Brain microvascular endothelial cell (primary cell): ENCODE measurements around the gene KIRREL1.

Source experiments
- DNase-seq: peaks from one replicate; pipeline ENCODE4 v3.0.0-alpha.2; 2020
- H3K27ac ChIP-seq: fragments of 250-450 bp; sonication (Bioruptor Pico); 2 replicates; pipeline ENCODE4 v1.5.1; 2020; ENCODE audit warnings: mild to moderate bottlenecking, moderate library complexity
- H3K27me3 ChIP-seq: fragments of 250-450 bp; sonication (Bioruptor Pico); replicated peaks from 2 replicates; pipeline ENCODE4 v1.5.1; 2020; ENCODE audit warnings: mild to moderate bottlenecking
- H3K36me3 ChIP-seq: fragments of 250-450 bp; sonication (Bioruptor Pico); replicated peaks from 2 replicates; pipeline ENCODE4 v1.5.1; 2020; ENCODE audit warnings: mild to moderate bottlenecking
- H3K4me3 ChIP-seq: 2 replicates; pipeline ENCODE4 v1.5.1; 2011; ENCODE audit warnings: low read depth, mild to moderate bottlenecking, control low read depth, low read length, moderate library complexity
- CTCF ChIP-seq: IDR thresholded peaks from 2 replicates; pipeline ENCODE4 v1.5.1; 2011; ENCODE audit warnings: low read depth, mild to moderate bottlenecking, moderate library complexity, low read length, control low read depth, inconsistent platforms; ENCODE audit errors: missing control alignments
- in situ Hi-C: cut with HindIII; loops from 2 replicates; pipeline ENCODE4 v1.10.0; 2017; ENCODE audit warnings: low sequenced_read_pairs, low pct_ligation_motif_present

KIRREL1 gene

GRCh38 chr1:158146739-158147138, 153.3 kb downstream of the KIRREL1 start:
- Histone ChIP-seq H3K4me3 (no peak overlapping the region), H3K27ac (no peak overlapping the region), H3K27me3 (no peaks in the 10 kb centered on the region), H3K36me3 (no peaks in the 10 kb centered on the region)
- no peak for DNase-seq
- in situ Hi-C loops: no loop called here
- TF ChIP-seq CTCF: no peak

- DNase-seq: no peak
- H3K27ac ChIP-seq: no peak overlapping the region
- H3K27me3 ChIP-seq: no peaks in the 10 kb centered on the region
- H3K36me3 ChIP-seq: no peaks in the 10 kb centered on the region
- in situ Hi-C loops: no loop called here
- no peak for TF ChIP-seq CTCF
- no peak overlapping the region for H3K4me3 ChIP-seq
These were observed 154.0 kb downstream of the KIRREL1 start for GRCh38 chr1:158147401-158147800.

GRCh38 chr1:158147869-158148268, 154.4 kb downstream of the KIRREL1 start:
- Histone ChIP-seq H3K27ac (no peak overlapping the region), H3K4me3 (no peak overlapping the region), H3K36me3 (no peaks in the 10 kb centered on the region), H3K27me3 (no peaks in the 10 kb centered on the region)
- no peak for DNase-seq
- in situ Hi-C loops: no loop called here
- no peak for TF ChIP-seq CTCF

DNA sequence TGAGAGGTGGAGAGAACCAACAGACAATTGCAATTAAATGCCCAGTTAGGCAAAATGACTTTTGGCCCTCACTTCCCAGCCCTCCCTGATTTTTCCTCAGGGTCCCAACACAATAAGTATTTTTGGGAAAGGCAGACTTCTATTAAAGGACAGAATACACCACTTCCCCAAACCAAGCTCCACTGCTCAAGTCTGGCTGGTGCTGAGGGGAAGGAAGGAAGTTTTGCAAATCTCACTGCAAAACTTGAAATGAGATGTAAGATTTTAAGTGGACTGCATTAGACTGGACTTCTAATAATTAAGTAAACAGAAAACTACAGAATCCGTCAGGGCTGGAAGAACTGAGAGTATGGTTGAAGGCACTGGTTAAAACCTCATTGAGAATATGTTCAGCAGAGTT, 155.0 kb downstream of the KIRREL1 start:
- no peak overlapping the region for H3K27ac ChIP-seq
- in situ Hi-C loops: no loop called here
- TF ChIP-seq CTCF: no peak
- no peak overlapping the region for H3K4me3 ChIP-seq
- no peaks in the 10 kb centered on the region for H3K27me3 ChIP-seq
- no peaks in the 10 kb centered on the region for H3K36me3 ChIP-seq
- no peak for DNase-seq

GRCh38 chr1:158149175-158149574, 155.7 kb downstream of the KIRREL1 start:
- no peak for TF ChIP-seq CTCF
- Histone ChIP-seq H3K4me3 (peak overlapping the region; percentile 46), H3K36me3 (no peaks in the 10 kb centered on the region), H3K27me3 (no peaks in the 10 kb centered on the region), H3K27ac (peak overlapping the region; percentile 13)
- no peak for DNase-seq
- in situ Hi-C loops: no loop called here
